Omental fat pad (tissue), 4 donors: ENCODE results near the gene PDE8B. TPM values are rescaled to one million over a fixed set of nuclear protein-coding genes. Genes with fewer than 3 reads are reported as not detected.

Experiments used
- ATAC-seq: fragments of 150-250 bp; one replicate; pipeline ENCODE4 v1.9.1; 2016; ENCODE audit warnings: mild to moderate bottlenecking, moderate library complexity; ENCODE audit not compliant: low FRiP score
- DNase-seq: peaks from one replicate; pipeline ENCODE4 v3.0.0-alpha.2; 2019; ENCODE audit warnings: low spot score
- CTCF ChIP-seq, 3 donors: fragments of 450-650 bp; IDR thresholded peaks; one replicate each; pipeline ENCODE4 v1.5.1; 2016 to 2017; ENCODE audit warnings: antibody characterized with exemption in 3 of 3, mild to moderate bottlenecking in 3 of 3, moderate library complexity in 2 of 3
- total RNA-seq, 4 donors: library from RNA; depleted of rRNA; stranded (reverse); fragments of >200 nt; gene quantifications; one replicate each; pipeline ENCODE4 v1.1.0, GENCODE V29; 2016

The PDE8B gene
- total RNA-seq, 4 donors from 2014 or later, result 20.5 to 53.1 (median 36.9) TPM

- ATAC-seq (no peak), DNase-seq (no peak)
- TF ChIP-seq CTCF (IDR thresholded peaks at IDR 0.05), result no peak
These were observed 183.7 kb downstream of the PDE8B start for GRCh38 chr5:77394064-77394715.

DNA sequence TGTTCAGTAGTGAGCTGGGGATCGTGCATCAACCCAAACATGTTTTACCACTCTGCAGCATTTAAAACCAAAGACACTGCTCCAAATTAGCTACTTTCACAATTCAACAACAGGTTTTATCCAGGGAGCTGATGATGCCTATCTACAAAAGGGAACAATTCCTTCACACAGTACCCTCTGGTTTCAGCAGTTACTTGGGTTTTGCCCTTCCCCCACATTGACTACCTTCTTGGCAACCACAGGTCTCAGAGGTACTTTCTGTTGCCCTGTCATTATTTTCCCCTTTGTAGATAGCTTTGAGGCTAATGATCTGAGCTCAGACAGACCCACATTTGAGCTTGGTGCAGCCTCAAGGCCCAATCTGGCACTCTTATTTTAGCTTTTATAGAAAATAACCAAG lies 185.5 kb downstream of the PDE8B start:
- ATAC-seq (no peak), DNase-seq (no peak)
- no peak for TF ChIP-seq CTCF (IDR thresholded peaks at IDR 0.05)

- DNase-seq, result no peak
- no peak for TF ChIP-seq CTCF (IDR thresholded peaks at IDR 0.05)
These were observed 187.3 kb downstream of the PDE8B start for GRCh38 chr5:77397686-77398292.

GRCh38 chr5:77398458-77398857 lies 188.0 kb downstream of the PDE8B start:
- TF ChIP-seq CTCF (IDR thresholded peaks at IDR 0.05), result no peak
- ATAC-seq, result no peak
- no peak for DNase-seq

More at GRCh38 chr5:77397686-77398292, 187.3 kb downstream of the PDE8B start:
- ATAC-seq, result no peak

- ATAC-seq (no peak), DNase-seq (no peak)
- TF ChIP-seq CTCF (IDR thresholded peaks at IDR 0.05), result no peak
These were observed 188.4 kb downstream of the PDE8B start for GRCh38 chr5:77398896-77399295.

GRCh38 chr5:77400645-77401044 lies 190.2 kb downstream of the PDE8B start:
- ATAC-seq (no peak), DNase-seq (no peak)
- no peak for TF ChIP-seq CTCF (IDR thresholded peaks at IDR 0.05)

GRCh38 chr5:77402796-77403195 lies 192.3 kb downstream of the PDE8B start:
- no peak for DNase-seq
- no peak for ATAC-seq
- TF ChIP-seq CTCF (IDR thresholded peaks at IDR 0.05), result no peak
